Right lobe of liver (tissue), 4 donors: Measurements from ENCODE around the gene TMEM72.

Source experiments
- POLR2A ChIP-seq: fragments of 450-650 bp; IDR thresholded peaks from one replicate; pipeline ENCODE4 v1.6.1; 2017; ENCODE audit warnings: antibody characterized with exemption, mild to moderate bottlenecking
- TF ChIP-seq, protein P1 (sequence below), 4 donors: fragments of 200-600 bp in 3 of 4; fragments of 450-650 bp in 1 of 4; IDR thresholded peaks; one replicate each; pipeline versions ENCODE4 v1.5.1 to v1.8.0; 2016 to 2022; ENCODE audit warnings: antibody characterized with exemption in 4 of 4, mild to moderate bottlenecking in 2 of 4
- donor health status: DM: no; HTN: no; CAD: no.
- donor health status: DM: no; HTN: no; CAD: no.
- donor health status: DM: no; HTN: yes; CAD: no.

DNA sequence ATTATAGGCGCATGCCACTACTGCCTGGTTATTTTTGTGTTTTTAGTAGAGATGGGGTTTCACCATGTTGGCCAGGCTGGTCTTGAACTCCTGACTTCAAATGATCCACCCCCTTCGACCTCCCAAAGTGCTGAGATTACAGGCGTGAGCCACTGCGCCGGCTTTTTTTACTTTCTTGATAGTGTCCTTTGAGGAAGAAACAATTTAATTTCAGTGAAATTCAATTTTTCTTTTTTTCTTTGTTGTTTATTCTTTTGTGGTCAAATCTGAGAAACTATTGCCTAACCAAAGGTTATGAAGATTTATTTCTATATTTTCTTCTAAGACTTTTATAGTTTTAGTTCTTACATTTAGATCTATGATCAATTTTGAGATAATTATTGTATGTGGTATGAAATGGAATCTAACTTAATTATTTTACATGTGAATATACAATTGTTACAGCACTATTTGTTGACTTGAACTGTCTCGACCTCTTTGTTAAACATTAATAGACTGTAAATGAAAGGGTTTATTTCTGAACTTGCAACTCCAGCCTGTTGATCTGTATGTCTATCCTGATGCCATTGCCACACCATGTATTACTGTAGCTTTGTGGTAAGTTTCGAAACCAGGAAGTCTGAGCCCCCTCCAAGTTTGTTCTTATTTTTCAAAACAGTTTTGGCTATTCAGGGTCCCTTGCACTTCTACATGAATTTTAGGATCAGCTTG lies 28.7 kb downstream of the TMEM72 start:
- TF ChIP-seq, protein P1, sequence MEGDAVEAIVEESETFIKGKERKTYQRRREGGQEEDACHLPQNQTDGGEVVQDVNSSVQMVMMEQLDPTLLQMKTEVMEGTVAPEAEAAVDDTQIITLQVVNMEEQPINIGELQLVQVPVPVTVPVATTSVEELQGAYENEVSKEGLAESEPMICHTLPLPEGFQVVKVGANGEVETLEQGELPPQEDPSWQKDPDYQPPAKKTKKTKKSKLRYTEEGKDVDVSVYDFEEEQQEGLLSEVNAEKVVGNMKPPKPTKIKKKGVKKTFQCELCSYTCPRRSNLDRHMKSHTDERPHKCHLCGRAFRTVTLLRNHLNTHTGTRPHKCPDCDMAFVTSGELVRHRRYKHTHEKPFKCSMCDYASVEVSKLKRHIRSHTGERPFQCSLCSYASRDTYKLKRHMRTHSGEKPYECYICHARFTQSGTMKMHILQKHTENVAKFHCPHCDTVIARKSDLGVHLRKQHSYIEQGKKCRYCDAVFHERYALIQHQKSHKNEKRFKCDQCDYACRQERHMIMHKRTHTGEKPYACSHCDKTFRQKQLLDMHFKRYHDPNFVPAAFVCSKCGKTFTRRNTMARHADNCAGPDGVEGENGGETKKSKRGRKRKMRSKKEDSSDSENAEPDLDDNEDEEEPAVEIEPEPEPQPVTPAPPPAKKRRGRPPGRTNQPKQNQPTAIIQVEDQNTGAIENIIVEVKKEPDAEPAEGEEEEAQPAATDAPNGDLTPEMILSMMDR (IDR thresholded peaks at IDR 0.05): no peak
- TF ChIP-seq POLR2A: no peak
